Measurements from ENCODE around the gene C1orf21. TPM values are rescaled to one million over a fixed set of nuclear protein-coding genes. Genes with fewer than 3 reads are reported as not detected.

Gene C1orf21
- total RNA-seq, 1 experiment from 2014 or later, result 8.4 TPM

GRCh38 chr1:184405094-184405800, 18.4 kb downstream of the C1orf21 start:
- DNase-seq (ENCODE audit: low read depth), result no peak
- in situ Hi-C loops (cut with HindIII; ENCODE audit: low pct_unique_long_range_greater_than_20kb, low sequenced_read_pairs), result no loop called here

DNA sequence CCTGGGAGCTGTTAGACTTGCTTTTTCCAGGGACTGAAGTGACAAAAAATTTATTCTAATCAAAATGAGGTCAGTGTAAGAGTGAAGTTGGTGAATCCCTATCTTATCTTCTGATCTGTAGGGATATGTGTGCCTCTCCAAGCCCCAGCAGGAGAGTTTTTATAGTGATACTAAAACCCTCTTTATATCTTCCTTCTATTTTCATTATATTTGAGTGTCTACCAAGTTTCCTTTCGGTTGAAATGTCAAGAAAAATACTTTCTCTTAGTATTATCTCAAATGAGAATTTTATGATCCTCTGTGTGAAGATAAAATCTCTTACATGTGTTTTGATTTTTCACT, 18.9 kb downstream of the C1orf21 start:
- DNase-seq (ENCODE audit: low read depth), result no peak
- in situ Hi-C loops (cut with HindIII; ENCODE audit: low pct_unique_long_range_greater_than_20kb, low sequenced_read_pairs), result no loop called here

DNA sequence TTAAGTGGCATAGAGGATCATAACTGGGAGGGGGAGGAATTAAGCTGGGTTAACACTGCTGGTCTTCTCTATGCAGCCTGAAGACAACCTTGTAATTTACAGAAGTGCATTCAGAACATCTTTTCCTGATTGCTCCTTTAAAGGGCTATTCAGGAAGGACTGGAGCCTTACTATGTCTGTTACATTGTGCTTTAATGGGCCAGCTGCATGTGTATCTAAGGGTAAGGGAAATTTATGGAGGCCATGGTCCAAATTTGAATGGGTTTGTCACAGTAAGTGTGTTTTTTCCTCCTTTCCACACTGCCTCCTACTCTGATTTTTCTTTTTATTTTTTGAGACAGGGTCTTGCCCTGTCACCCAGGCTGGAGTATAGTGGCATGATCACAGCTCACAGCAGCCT, 19.6 kb downstream of the C1orf21 start:
- in situ Hi-C loops (cut with HindIII; ENCODE audit: low pct_unique_long_range_greater_than_20kb, low sequenced_read_pairs), result no loop called here
- DNase-seq (ENCODE audit: low read depth), result no peak

DNA sequence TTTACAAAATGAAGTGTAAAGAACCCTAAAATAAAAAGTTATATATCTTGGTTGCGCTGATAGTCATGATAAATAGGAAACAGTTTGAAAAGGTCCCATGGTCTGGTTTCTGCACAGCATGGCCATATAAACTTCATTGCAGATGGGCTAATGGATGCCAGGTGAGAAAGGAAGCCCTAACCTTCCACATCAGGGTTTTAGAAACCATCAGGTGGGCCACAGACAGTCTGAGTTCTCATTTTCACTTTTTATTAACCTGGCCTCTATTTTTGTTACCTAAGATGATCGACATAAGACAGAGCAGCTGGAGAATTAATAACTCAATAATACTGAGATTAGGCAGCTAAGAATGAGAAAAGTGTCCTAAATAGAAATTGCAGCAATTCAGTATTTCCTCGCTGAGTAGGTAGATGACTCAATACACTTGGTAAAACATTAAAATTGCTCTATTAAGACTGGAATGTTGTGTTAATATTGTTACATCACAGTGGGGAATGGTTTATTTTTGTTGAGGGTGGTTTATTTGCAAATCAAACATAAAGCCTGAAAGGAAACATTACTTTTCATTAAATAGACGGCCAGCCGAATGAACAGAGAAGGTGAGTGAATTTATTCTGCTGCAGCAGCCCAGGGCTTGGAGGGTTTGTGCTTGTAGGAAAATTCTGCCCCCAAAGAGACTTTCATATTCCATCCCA, 21.1 kb downstream of the C1orf21 start:
- peak; percentile 46 for DNase-seq (ENCODE audit: low read depth)
- in situ Hi-C loops (cut with HindIII; ENCODE audit: low pct_unique_long_range_greater_than_20kb, low sequenced_read_pairs), result no loop called here

- in situ Hi-C loops (cut with HindIII; ENCODE audit: low pct_unique_long_range_greater_than_20kb, low sequenced_read_pairs), result no loop called here
These were observed 21.8 kb downstream of the C1orf21 start for GRCh38 chr1:184408580-184408979.

GRCh38 chr1:184409011-184409410, 22.2 kb downstream of the C1orf21 start:
- DNase-seq (ENCODE audit: low read depth), result no peak
- in situ Hi-C loops (cut with HindIII; ENCODE audit: low pct_unique_long_range_greater_than_20kb, low sequenced_read_pairs), result no loop called here

More at GRCh38 chr1:184408580-184408979, 21.8 kb downstream of the C1orf21 start:
- no peak for DNase-seq (ENCODE audit: low read depth)

GRCh38 chr1:184412472-184412871, 25.6 kb downstream of the C1orf21 start:
- DNase-seq (ENCODE audit: low read depth), result no peak
- in situ Hi-C loops (cut with HindIII; ENCODE audit: low pct_unique_long_range_greater_than_20kb, low sequenced_read_pairs), result no loop called here

DNA sequence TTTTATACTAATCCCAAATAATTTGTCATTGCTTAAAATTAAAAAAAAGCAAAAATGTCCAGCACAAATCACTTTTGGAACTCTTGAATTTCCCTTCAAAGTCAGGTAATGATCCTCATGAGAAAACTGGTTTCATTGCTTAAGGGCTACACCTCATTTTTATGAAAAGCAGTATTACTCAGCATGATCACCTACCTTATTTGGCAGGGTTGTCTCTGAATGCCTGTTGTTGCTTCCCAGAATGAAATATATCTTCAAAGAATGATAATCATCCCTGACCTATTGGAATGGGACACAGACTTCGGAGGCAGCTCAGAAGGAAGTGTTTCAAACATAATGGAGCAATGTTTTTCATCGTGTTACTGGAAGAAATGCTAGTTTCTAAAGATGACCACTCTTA, 29.7 kb downstream of the C1orf21 start:
- DNase-seq (ENCODE audit: low read depth), result no peak
- in situ Hi-C loops (cut with HindIII; ENCODE audit: low pct_unique_long_range_greater_than_20kb, low sequenced_read_pairs), result no loop called here

DNA sequence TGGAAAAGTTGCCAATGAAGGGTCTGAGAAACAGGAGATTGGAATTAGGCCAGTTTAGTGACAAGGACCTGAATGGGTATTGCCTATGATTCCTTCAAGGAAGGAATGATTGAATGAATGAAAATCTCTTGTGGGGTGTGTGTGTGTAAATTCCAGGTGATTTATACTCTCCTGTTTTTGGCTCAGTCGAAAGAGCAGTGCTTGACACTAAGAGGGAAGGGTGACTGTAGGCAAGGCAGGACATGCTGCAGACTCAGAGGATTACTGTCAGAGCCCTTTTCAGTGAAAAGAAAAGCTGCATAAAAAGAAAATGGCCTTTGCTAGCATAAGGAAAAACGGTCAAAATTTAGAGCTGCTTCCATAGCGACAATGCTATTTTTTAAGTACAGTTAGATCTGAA, 30.1 kb downstream of the C1orf21 start:
- in situ Hi-C loops (cut with HindIII; ENCODE audit: low pct_unique_long_range_greater_than_20kb, low sequenced_read_pairs), result no loop called here

DNA sequence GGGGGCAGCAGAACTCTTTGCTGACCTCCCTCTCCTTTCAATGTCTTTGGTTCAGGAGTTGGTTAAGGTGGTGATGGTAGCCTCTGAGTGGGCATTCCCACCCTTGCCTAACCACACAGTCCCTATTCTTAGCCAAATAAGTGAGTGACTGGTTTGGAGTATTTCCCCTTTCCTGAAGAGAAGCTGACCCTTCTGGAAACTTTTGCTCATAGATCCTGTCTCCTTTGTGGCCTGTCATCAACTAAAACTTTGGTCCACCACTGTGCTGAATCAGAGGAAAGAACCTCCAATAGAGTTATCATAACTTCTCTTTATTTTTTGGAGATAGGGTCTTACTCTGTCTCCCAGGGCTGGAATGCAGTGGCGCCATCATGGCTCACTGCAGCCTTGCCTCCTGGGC, 31.1 kb downstream of the C1orf21 start:
- no peak for DNase-seq (ENCODE audit: low read depth)
- in situ Hi-C loops (cut with HindIII; ENCODE audit: low pct_unique_long_range_greater_than_20kb, low sequenced_read_pairs), result no loop called here

More for the DNA sequence above, 30.1 kb downstream of the C1orf21 start:
- no peak for DNase-seq (ENCODE audit: low read depth)

GRCh38 chr1:184418652-184419349, 32.0 kb downstream of the C1orf21 start:
- in situ Hi-C loops (cut with HindIII; ENCODE audit: low pct_unique_long_range_greater_than_20kb, low sequenced_read_pairs), result no loop called here
- DNase-seq (ENCODE audit: low read depth), result no peak

GRCh38 chr1:184419350-184420161, 32.7 kb downstream of the C1orf21 start:
- in situ Hi-C loops (cut with HindIII; ENCODE audit: low pct_unique_long_range_greater_than_20kb, low sequenced_read_pairs), result no loop called here
- no peak for DNase-seq (ENCODE audit: low read depth)

DNA sequence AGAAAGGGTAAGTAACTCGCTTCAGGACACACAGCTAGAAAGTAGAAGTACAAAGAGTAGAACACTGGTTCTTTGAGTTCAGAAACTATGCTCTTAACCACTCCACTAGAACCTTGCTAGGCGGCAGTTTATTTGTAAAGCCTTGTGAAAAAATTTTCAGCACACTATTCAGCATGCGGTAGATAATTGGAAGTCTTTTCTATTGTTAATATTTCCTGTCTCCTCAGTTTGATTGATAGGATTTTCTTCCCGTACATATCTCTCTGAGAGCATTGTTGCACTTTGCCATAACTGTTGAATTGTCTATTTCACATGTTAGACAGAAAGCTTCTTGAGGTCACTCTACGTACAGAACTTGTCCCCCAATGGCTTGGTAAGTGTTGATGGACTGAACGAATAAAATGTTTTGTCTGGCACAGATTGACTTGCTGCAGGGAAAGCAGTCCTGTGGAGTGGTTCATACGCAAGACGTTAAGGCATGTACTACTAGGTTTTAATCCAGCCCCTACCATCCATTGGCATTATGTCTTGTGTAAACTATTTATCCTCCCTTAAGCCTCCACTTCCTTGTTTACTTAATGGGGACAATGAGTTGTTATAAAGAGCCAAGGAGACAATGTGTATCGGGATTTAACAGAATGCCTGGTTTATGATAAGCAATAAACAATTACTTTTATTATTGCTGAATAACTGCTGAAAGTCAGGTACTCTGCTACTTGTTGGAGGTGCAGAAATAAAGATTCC, 35.8 kb downstream of the C1orf21 start:
- DNase-seq (ENCODE audit: low read depth), result no peak
- in situ Hi-C loops (cut with HindIII; ENCODE audit: low pct_unique_long_range_greater_than_20kb, low sequenced_read_pairs), result no loop called here

DNA sequence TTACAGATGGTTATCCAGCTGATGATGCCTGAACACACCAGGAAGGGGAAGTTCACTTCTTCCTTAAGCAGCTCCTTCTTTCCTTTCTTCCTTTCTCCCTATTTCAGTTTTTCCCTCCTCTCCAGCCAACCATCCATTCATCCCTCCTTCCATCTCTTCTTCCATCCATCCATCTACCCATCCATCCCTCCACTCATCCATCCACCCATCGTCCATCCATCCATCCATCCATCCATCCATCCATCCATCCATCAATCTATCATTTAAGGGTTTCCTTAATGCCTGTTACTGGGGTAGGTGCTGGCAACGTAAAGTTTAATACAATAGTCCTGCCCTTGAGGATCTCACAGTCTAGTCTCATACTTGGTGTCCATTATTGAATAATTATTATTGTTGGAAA, 36.8 kb downstream of the C1orf21 start:
- no peak for DNase-seq (ENCODE audit: low read depth)

GRCh38 chr1:184424157-184424556, 37.3 kb downstream of the C1orf21 start:
- DNase-seq (ENCODE audit: low read depth), result no peak
- in situ Hi-C loops (cut with HindIII; ENCODE audit: low pct_unique_long_range_greater_than_20kb, low sequenced_read_pairs), result no loop called here

More for the DNA sequence above, 36.8 kb downstream of the C1orf21 start:
- in situ Hi-C loops (cut with HindIII; ENCODE audit: low pct_unique_long_range_greater_than_20kb, low sequenced_read_pairs), result no loop called here

- no peak for DNase-seq (ENCODE audit: low read depth)
- in situ Hi-C loops (cut with HindIII; ENCODE audit: low pct_unique_long_range_greater_than_20kb, low sequenced_read_pairs), result no loop called here
These were observed 38.1 kb downstream of the C1orf21 start for GRCh38 chr1:184424945-184425344.

GRCh38 chr1:184425449-184426277, 38.8 kb downstream of the C1orf21 start:
- DNase-seq (ENCODE audit: low read depth), result no peak
- in situ Hi-C loops (cut with HindIII; ENCODE audit: low pct_unique_long_range_greater_than_20kb, low sequenced_read_pairs), result no loop called here
